WI38 (cell line): ENCODE data around the gene IGF1R.

Experiments used
- H3K4me3 ChIP-seq: 2 replicates; pipeline ENCODE4 v1.5.1; 2011; ENCODE audit warnings: low read depth, mild to moderate bottlenecking, control low read depth, low read length
- CTCF ChIP-seq: IDR thresholded peaks from 2 replicates; pipeline ENCODE4 v1.5.1; 2012; ENCODE audit warnings: low read depth, mild to moderate bottlenecking, control low read depth, low read length

Gene IGF1R

GRCh38 chr15:98753726-98754656, 105.7 kb downstream of the IGF1R start:
- peak overlapping the region; percentile 46 for H3K4me3 ChIP-seq
- no peak for TF ChIP-seq CTCF

DNA sequence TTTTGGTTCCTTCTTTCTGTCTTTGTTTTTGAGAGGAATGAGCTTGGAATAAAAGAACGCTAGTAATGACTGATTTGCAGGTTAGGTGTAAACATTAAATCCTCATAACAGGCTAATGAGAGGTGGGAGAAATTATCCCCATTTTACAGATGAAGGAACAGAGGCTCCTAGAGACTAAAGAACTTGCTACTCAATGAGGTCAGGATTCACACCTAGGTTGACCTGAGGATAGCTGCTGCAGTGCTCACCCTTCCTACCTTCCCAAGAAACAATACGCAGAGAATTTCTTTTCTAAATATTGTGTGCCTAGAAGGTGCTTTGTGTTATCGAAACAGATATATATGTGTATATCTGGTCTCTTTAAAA, 106.3 kb downstream of the IGF1R start:
- H3K4me3 ChIP-seq = no peak overlapping the region; the same call in 1 of the 2 replicates
- no peak for TF ChIP-seq CTCF

DNA sequence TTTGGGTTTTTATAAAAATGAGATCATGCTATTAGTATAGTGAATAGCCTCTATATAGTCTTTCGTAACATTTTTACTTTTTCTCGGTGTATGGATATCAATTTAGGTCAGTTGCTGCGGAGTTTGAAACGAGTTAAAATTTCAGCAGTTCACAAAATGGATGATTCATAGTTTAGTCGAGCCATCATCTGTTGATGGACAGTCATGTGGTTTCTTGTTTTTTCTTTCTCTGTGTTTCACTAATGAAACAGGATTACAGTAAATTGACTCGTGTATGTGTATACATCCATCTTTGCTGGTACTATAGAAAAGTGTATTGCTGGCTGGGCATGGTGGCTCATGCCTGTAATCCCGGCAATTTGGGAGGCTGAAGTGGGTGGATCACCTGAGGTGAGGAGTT, 106.8 kb downstream of the IGF1R start:
- H3K4me3 ChIP-seq = no peak overlapping the region
- no peak for TF ChIP-seq CTCF

GRCh38 chr15:98755781-98756180, 107.4 kb downstream of the IGF1R start:
- TF ChIP-seq CTCF = no peak
- no peak overlapping the region for H3K4me3 ChIP-seq

GRCh38 chr15:98758224-98758623, 109.9 kb downstream of the IGF1R start:
- no peak for TF ChIP-seq CTCF
- no peak overlapping the region for H3K4me3 ChIP-seq

DNA sequence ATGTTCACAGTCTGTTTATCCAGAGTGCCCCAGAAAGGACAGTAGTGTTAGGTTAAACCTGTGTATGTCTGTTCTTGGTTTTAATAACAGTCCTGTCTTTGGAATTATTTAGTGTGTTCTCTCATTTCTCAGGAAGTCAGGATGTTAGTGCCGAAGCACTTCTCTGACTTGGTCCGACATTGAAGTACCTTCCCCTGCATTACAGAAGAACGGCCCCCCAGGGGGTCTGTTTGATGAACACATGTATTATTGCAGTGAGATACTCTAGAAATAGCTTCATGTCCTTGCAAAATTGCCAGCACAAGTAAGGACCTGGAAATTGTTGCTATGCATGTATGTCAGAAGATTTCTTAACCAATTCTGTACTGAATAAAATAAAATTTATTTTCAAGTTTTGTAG, 110.9 kb downstream of the IGF1R start:
- no peak overlapping the region for H3K4me3 ChIP-seq
- no peak for TF ChIP-seq CTCF

DNA sequence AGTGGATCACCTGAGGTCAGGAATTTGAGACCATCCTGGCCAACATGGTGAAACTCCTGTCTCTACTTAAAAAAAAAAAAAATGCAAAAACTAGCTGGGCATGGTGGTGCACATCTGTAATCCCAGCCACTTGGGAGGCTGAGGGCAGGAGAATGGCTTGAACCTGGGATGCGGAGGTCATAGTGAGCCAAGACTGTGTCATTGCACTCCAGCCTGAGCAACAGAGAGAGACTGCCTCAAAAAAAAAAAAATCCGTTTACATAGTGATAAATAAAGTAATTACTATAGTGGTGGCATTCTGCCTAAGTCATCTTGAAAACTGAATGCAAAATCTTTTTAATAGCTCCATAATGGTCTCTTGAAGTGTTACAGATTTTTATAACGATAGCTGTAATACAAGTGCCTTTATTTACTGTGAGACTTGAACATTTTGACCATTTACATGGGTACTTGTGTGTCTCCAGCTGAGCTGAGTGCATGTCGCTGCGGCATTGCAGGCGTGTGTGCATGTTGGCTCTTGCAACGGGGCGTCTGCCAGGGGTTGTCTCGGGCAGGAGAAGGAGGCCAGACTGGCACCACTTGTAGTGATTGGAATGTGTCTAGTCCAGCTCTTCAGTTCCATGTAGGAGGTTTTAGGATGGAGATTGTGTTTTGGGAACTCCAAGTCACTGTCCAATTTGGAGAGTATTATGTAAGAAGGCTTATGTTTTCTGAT, 111.9 kb downstream of the IGF1R start:
- no peak for TF ChIP-seq CTCF
- H3K4me3 ChIP-seq = no peak overlapping the region
